Osteoblast (primary cell): Measurements from ENCODE around the gene CDH16. TPM values are rescaled to one million over a fixed set of nuclear protein-coding genes. Genes with fewer than 3 reads are reported as not detected.

Source experiments
- DNase-seq: peaks from one replicate; pipeline ENCODE4 v3.0.0; 2011; ENCODE audit warnings: low spot score, mixed read lengths; ENCODE audit not compliant: insufficient read length; ENCODE audit errors: missing footprints
- H2AFZ ChIP-seq: 2 replicates; pipeline ENCODE4 v1.6.0; 2011; ENCODE audit warnings: mild to moderate bottlenecking, low read length
- H3K27ac ChIP-seq: 2 replicates; pipeline ENCODE4 v1.5.1; 2011; ENCODE audit warnings: mild to moderate bottlenecking, low read depth, low read length, moderate library complexity
- H3K27me3 ChIP-seq: 2 replicates; pipeline ENCODE4 v1.6.0; 2012; ENCODE audit warnings: mild to moderate bottlenecking, control low read depth, inconsistent platforms, low read length, moderate library complexity; ENCODE audit not compliant: insufficient read depth
- H3K36me3 ChIP-seq: 2 replicates; pipeline ENCODE4 v1.5.1; 2011; ENCODE audit warnings: mild to moderate bottlenecking, low read length, control low read depth, moderate library complexity; ENCODE audit not compliant: insufficient read depth
- H3K4me1 ChIP-seq: 2 replicates; pipeline ENCODE4 v1.5.1; 2011; ENCODE audit warnings: mild to moderate bottlenecking, low read length, control low read depth, moderate library complexity; ENCODE audit not compliant: insufficient read depth
- H3K4me2 ChIP-seq: 2 replicates; pipeline ENCODE4 v1.6.0; 2011; ENCODE audit warnings: mild to moderate bottlenecking, low read length; ENCODE audit not compliant: insufficient read depth
- H3K4me3 ChIP-seq: fragments of 200-600 bp; sonication (generic); 3 replicates; pipeline ENCODE4 v1.5.1; 2012; ENCODE audit warnings: mild to moderate bottlenecking, low read length, inconsistent platforms; ENCODE audit not compliant: insufficient read depth
- H3K79me2 ChIP-seq: 2 replicates; pipeline ENCODE4 v1.6.0; 2012; ENCODE audit warnings: mild to moderate bottlenecking, low read length, control low read depth, inconsistent platforms; ENCODE audit not compliant: insufficient read depth
- H3K9me3 ChIP-seq: 2 replicates; pipeline ENCODE4 v1.5.1; 2011; ENCODE audit warnings: low read depth, low read length, control low read depth
- H4K20me1 ChIP-seq: 2 replicates; pipeline ENCODE4 v1.6.0; 2012; ENCODE audit warnings: mild to moderate bottlenecking, low read length, control low read depth; ENCODE audit not compliant: insufficient read depth
- total RNA-seq: library from RNA; depleted of rRNA; stranded (reverse); fragments of >200 nt; gene quantifications from 2 replicates; pipeline ENCODE4 v1.2.3, GENCODE V29; 2012
- TF ChIP-seq, protein P1 (sequence below): IDR thresholded peaks from 2 replicates; pipeline ENCODE4 v1.5.1; 2011; ENCODE audit warnings: mild to moderate bottlenecking, low read depth, low read length, moderate library complexity; ENCODE audit errors: extremely low read depth

The CDH16 gene
- total RNA-seq, 1 donor, result not detected

DNA sequence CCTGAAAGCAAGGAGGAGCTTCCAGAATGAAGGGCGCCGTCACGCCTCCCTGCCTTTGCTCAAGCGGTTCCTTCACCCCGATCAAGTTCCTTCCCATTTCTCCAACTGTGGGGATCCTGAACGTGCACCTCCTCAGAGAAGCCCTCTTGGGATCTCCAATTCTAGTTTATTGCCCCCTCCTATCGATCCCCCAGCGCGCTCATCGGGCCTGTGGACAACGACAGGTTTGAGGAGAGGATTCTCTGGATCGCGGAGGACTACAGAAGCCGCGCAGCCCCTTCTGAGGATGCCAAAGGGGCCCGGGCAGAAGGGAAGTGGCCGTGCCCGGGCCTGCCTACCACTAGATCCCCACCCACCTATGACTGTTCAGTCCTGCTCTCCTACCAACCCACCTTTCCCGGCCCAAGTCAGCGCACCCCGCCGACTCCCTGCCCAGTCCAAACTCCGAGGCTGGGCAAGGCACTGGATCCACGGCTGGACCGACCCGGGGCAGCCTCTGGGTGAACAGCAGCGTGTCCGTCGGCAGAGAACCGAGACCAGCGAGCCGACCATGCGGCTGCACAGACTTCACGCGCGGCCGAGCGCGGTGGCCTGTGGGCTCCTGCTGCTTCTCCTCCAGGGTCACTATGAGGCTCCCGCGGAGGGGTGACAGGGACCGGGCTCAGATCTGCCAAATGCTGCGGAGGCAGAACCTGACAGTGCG is 29.6 kb upstream of the CDH16 start:
- Histone ChIP-seq H2AFZ (peak overlapping the region; percentile 89), H3K4me3 (peak overlapping the region; percentile 75), H3K36me3 (peaks cover 6% of the 10 kb centered on the region), H3K4me1 (peaks cover 5% of the 10 kb centered on the region), H3K79me2 (no peaks in the 10 kb centered on the region), H3K4me2 (peak overlapping the region; percentile 79), H4K20me1 (peaks cover 1% of the 10 kb centered on the region), H3K27ac (no peak overlapping the region), H3K27me3 (peaks cover 18% of the 10 kb centered on the region), H3K9me3 (peaks cover 5% of the 10 kb centered on the region)
- DNase-seq, result peak; percentile 82
- TF ChIP-seq, protein P1, sequence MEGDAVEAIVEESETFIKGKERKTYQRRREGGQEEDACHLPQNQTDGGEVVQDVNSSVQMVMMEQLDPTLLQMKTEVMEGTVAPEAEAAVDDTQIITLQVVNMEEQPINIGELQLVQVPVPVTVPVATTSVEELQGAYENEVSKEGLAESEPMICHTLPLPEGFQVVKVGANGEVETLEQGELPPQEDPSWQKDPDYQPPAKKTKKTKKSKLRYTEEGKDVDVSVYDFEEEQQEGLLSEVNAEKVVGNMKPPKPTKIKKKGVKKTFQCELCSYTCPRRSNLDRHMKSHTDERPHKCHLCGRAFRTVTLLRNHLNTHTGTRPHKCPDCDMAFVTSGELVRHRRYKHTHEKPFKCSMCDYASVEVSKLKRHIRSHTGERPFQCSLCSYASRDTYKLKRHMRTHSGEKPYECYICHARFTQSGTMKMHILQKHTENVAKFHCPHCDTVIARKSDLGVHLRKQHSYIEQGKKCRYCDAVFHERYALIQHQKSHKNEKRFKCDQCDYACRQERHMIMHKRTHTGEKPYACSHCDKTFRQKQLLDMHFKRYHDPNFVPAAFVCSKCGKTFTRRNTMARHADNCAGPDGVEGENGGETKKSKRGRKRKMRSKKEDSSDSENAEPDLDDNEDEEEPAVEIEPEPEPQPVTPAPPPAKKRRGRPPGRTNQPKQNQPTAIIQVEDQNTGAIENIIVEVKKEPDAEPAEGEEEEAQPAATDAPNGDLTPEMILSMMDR, result no peak

DNA sequence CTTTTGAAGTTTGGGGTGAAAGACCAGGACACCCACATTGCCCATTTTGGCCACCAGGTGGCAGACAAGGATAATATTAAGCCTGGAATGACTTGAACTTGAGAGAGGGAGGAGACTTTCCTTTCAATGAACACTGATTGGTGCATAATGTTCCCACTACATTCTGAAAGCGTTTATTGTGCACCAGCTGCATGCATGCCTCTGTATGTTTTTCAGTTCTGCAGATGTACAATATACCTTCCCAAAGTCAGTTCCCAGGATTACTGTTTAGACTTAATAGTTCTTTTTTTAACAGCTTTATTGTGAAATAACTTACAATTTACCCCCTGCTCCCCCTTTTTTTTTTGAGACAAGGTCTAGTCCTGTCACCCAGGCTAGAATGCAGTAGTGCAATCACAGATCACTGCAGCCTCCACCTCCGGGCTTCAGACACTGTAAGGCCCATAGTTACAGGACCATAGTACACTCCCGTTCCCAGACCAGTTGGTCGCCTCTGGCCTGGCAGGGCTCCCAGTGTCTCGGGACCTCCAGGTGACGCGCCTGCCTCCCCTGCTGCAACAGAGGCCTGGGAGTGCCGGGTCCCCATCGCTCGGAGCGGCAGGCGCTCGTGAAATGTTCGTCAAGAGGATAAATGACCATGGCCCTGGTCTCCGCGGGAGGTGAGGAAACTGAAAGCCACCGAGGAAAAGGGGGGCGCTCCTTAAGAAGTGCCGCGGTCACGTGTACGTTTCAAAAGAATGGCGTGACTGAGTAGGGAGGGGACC is 28.8 kb upstream of the CDH16 start:
- peaks cover 5% of the 10 kb centered on the region for H3K4me1 ChIP-seq
- H3K27me3 ChIP-seq, result peaks cover 18% of the 10 kb centered on the region
- H4K20me1 ChIP-seq, result peaks cover 2% of the 10 kb centered on the region
- H2AFZ ChIP-seq, result peak overlapping the region; percentile 89
- DNase-seq, result peak; percentile 98
- peaks cover 14% of the 10 kb centered on the region for H3K36me3 ChIP-seq
- no peak overlapping the region for H3K27ac ChIP-seq
- H3K4me3 ChIP-seq, result peak overlapping the region; percentile 75
- H3K4me2 ChIP-seq, result peak overlapping the region; percentile 79
- no peaks in the 10 kb centered on the region for H3K79me2 ChIP-seq
- peaks cover 5% of the 10 kb centered on the region for H3K9me3 ChIP-seq
- TF ChIP-seq, protein P1, result peak; percentile 96

DNA sequence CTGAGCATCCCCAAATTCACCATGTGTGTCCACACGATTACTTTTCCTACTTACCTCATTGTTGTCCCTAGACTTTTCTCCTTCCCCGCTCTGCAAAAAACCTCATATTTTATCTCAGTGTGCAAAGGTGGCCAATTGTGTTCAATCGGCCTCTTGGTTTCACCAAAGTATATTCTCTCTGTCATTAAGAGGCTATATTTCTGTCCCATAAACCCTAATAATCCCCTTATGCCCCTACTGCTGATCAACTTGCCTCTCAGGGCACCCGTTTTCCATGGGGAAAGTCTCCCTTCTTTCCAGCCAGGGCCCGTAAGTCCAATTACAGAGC is 28.3 kb upstream of the CDH16 start:
- TF ChIP-seq, protein P1, result no peak
- Histone ChIP-seq H3K4me1 (peaks cover 5% of the 10 kb centered on the region), H3K27me3 (peaks cover 18% of the 10 kb centered on the region), H2AFZ (peak overlapping the region; percentile 44), H3K27ac (no peak overlapping the region), H3K79me2 (no peaks in the 10 kb centered on the region), H3K9me3 (peaks cover 5% of the 10 kb centered on the region), H3K4me3 (no peak overlapping the region), H3K4me2 (no peak overlapping the region), H3K36me3 (peaks cover 19% of the 10 kb centered on the region), H4K20me1 (peaks cover 2% of the 10 kb centered on the region)
- no peak for DNase-seq

DNA sequence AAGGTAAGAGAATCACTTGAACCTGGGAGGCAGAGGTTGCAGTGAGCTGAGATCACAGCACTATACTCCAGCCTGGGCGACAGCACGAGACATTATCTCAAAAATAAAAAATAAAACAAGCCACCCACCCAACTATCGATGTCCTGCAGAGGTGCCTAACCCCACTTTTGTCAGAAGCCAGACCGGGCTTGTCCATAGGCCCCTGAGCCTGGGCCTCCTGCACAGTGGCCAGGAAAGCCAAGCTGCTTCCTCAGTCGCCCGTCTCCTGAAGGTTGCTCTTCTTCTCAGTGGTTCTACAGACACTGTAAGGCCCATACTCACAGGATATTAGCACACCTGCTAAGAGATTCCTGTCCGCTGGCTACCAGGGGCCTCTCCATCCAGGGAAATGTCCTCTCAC is 27.9 kb upstream of the CDH16 start:
- Histone ChIP-seq H4K20me1 (peaks cover 2% of the 10 kb centered on the region), H3K27me3 (peaks cover 18% of the 10 kb centered on the region), H3K36me3 (peaks cover 23% of the 10 kb centered on the region), H3K27ac (no peak overlapping the region), H2AFZ (no peak overlapping the region), H3K9me3 (peaks cover 5% of the 10 kb centered on the region), H3K4me3 (no peak overlapping the region), H3K4me1 (peaks cover 5% of the 10 kb centered on the region), H3K79me2 (no peaks in the 10 kb centered on the region), H3K4me2 (no peak overlapping the region)
- TF ChIP-seq, protein P1, result no peak
- DNase-seq, result no peak
